Common myeloid progenitor, CD34-positive (primary cell): ENCODE results near the gene SLC1A4.

Experiments
- CTCF ChIA-PET: fragments of 350-600 bp; sonication (Branson Sonifier 250); formaldehyde crosslinking; loops from one replicate; lab custom pipeline; 2021; ENCODE audit warnings: antibody characterized with exemption; lab: Charles Lee
- POLR2A ChIA-PET: fragments of 350-600 bp; sonication (Branson Sonifier 250); formaldehyde crosslinking; loops from one replicate; lab custom pipeline; 2021; ENCODE audit warnings: antibody characterized with exemption; lab: Charles Lee
- DNase-seq, 3 donors: peaks; one replicate each; pipeline versions ENCODE4 v3.0.0 to v3.0.0-alpha.2; 2013
- H3K27ac ChIP-seq, 2 experiments: 1 replicate in 1 of 2; 2 replicates in 1 of 2; pipeline ENCODE4 v1.7.0; 2013; ENCODE audit warnings: inconsistent platforms in 2 of 2, low read length in 2 of 2, mild to moderate bottlenecking in 2 of 2, low read depth in 1 of 2, moderate library complexity in 1 of 2; ENCODE audit not compliant: severe bottlenecking in 2 of 2, insufficient read depth in 1 of 2, poor library complexity in 1 of 2
- H3K27me3 ChIP-seq, 5 experiments: replicated peaks in 2 of 5; 1 replicate in 3 of 5; 2 replicates in 2 of 5; pipeline versions ENCODE4 v1.6.1 to v1.7.0; 2013; ENCODE audit warnings: low read length in 4 of 5, mild to moderate bottlenecking in 2 of 5, moderate library complexity in 2 of 5, inconsistent platforms in 1 of 5; ENCODE audit not compliant: insufficient read depth in 5 of 5, control insufficient read depth in 4 of 5
- H3K36me3 ChIP-seq, 4 experiments: 1 replicate in 2 of 4; 2 replicates in 2 of 4; pipeline versions ENCODE4 v1.6.1 to v1.7.0; 2013; ENCODE audit warnings: low read length in 3 of 4, control low read depth in 1 of 4, mild to moderate bottlenecking in 1 of 4; ENCODE audit not compliant: control insufficient read depth in 4 of 4, insufficient read depth in 4 of 4
- H3K4me1 ChIP-seq, 4 experiments: 1 replicate in 3 of 4; 2 replicates in 1 of 4; pipeline versions ENCODE4 v1.6.1 to v1.7.1; 2013; ENCODE audit warnings: low read length in 3 of 4, mild to moderate bottlenecking in 3 of 4, control low read depth in 1 of 4, inconsistent platforms in 1 of 4, moderate library complexity in 1 of 4; ENCODE audit not compliant: control insufficient read depth in 4 of 4, insufficient read depth in 4 of 4; ENCODE audit errors: control extremely low read depth in 1 of 4
- H3K4me3 ChIP-seq, 7 experiments: 1 replicate in 4 of 7; 2 replicates in 3 of 7; pipeline versions ENCODE4 v1.5.1 to v1.7.0; 2013; ENCODE audit warnings: mild to moderate bottlenecking in 7 of 7, low read length in 6 of 7, moderate library complexity in 6 of 7, inconsistent platforms in 2 of 7, low read depth in 2 of 7, control low read depth in 1 of 7; ENCODE audit not compliant: insufficient read depth in 4 of 7, control insufficient read depth in 1 of 7; ENCODE audit errors: extremely low read depth in 1 of 7
- H3K9me3 ChIP-seq, 5 experiments: 1 replicate in 4 of 5; 2 replicates in 1 of 5; pipeline versions ENCODE4 v1.6.1 to v1.7.1; 2013; ENCODE audit warnings: low read length in 4 of 5, mild to moderate bottlenecking in 2 of 5, inconsistent platforms in 1 of 5, low read depth in 1 of 5, moderate library complexity in 1 of 5; ENCODE audit not compliant: control insufficient read depth in 4 of 5, insufficient read depth in 2 of 5; ENCODE audit errors: control extremely low read depth in 1 of 5
- WGBS: methylation state at CpG from one replicate; pipeline ENCODE4 v1.1.5; 2013; ENCODE audit not compliant: insufficient coverage; 5-methylcytosine and 5-hydroxymethylcytosine counted together

The SLC1A4 gene

GRCh38 chr2:65071499-65072180 is 82.4 kb downstream of the SLC1A4 start:
- Histone ChIP-seq H3K9me3 (no peaks in the 10 kb centered on the region), H3K27ac (no peak overlapping the region), H3K27me3 (no peaks in the 10 kb centered on the region), H3K4me1 (peaks cover 5 to 39% (median 33%) of the 10 kb centered on the region in 4 experiments), H3K36me3 (peaks cover 27 to 65% (median 51%) of the 10 kb centered on the region in 4 experiments), H3K4me3 (no peak overlapping the region)
- no peak for DNase-seq
- WGBS = 98% methylated on average over 10 of the region's 14 CpGs
- CTCF ChIA-PET = interaction anchor here (0.7 to 2.2 kb wide), 11 partner anchors 12 to 115 kb away, joined by 3 to 6 read pairs (median 4); no protein-coding TSS in a partner anchor
- POLR2A ChIA-PET = interaction anchor here (0.7 kb wide), 1 partner anchor 59 kb away, joined by 3 read pairs; the partner anchor contains the start of gene RAB1A

DNA sequence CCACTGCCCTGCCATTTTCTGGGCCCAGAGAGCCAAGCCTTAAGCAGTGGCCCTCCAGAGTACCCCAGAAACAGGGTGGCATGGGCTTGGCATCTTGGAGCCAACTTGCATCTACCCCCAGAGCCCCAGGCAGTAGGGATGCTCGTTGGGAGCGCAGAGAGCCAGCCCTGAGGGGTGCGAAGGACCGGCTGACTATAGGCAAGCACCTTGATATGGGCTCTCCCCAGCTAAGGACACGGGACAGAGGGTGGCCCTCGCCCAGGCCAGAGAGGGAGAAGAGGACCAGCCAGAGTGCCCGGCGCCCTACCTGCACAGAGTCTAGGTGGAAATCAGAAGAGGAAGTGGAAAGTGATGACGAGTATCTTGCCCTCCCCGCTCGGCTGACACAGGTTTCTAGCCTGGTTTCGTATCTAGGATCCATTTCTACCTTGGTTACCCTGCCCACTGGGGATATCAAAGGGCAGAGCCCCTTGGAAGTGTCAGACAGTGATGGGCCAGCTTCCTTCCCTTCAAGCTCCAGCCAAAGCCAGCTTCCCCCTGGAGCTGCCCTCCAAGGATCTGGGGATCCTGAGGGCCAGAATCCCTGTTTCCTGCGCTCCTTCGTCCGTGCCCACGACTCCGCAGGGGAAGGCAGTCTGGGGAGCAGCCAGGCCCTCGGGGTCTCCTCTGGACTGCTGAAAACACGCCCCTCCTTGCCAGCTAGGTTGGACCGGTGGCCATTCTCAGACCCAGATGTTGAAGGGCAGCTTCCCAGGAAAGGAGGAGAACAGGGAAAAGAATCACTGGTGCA is 83.2 kb downstream of the SLC1A4 start:
- Histone ChIP-seq H3K4me1 (peaks cover 5 to 36% (median 30%) of the 10 kb centered on the region in 4 experiments), H3K27me3 (no peaks in the 10 kb centered on the region), H3K27ac (no peak overlapping the region), H3K9me3 (no peaks in the 10 kb centered on the region), H3K4me3 (no peak overlapping the region), H3K36me3 (peaks cover 27 to 68% (median 54%) of the 10 kb centered on the region in 4 experiments)
- ChIA-PET POLR2A (no interaction called here), CTCF (interaction anchor here (0.9 to 2.2 kb wide), 7 partner anchors 12 to 103 kb away, joined by 3 to 6 read pairs (median 4); partner anchors contain the start of gene RAB1A)
- 93% methylated on average over 15 of the region's 20 CpGs for WGBS
- no peak for DNase-seq
